Stomach (tissue), 4 donors: ENCODE results near the gene KIZ.

ENCODE experiments used
- CTCF ChIP-seq, 7 experiments: fragments of 450-650 bp in 4 of 7; fragments of 200-600 bp in 3 of 7; sonication (generic) in 3 of 7; IDR thresholded peaks; one replicate each; pipeline ENCODE4 v1.5.1; 2016 to 2019; ENCODE audit warnings: antibody characterized with exemption in 7 of 7, control low read depth in 2 of 7, mild to moderate bottlenecking in 1 of 7
- EP300 ChIP-seq: sonication (generic); formaldehyde crosslinking; IDR thresholded peaks from one replicate; pipeline ENCODE4 v1.6.1; 2017; ENCODE audit warnings: antibody characterized with exemption
- POLR2A ChIP-seq, 4 donors: fragments of 450-650 bp; IDR thresholded peaks; one replicate each; pipeline ENCODE4 v1.6.1; 2016; ENCODE audit warnings: antibody characterized with exemption in 4 of 4, control low read depth in 2 of 4, mild to moderate bottlenecking in 1 of 4, moderate library complexity in 1 of 4

- TF ChIP-seq CTCF (IDR thresholded peaks at IDR 0.05) (no peak), EP300 (no peak), POLR2A (IDR thresholded peaks at IDR 0.05) (no peak)
Measured at GRCh38 chr20:21101453-21101931, 24.4 kb upstream of the KIZ start.
